ENCODE measurements around the gene KRTDAP.
A peak's percentile ranks its signal among the peaks of the same experiment; 100 is the strongest.
"Not testable (repeated sequence)": the region's sequence is repeated elsewhere in the genome, so short reads cannot be mapped to it uniquely, and the experiment has no call there.

Gene KRTDAP

GRCh38 chr19:35484252-35485036, 5.8 kb downstream of the KRTDAP start:
- no peak for DNase-seq (ENCODE audit: low read depth in 2 of 2)

GRCh38 chr19:35483089-35483488, 7.2 kb downstream of the KRTDAP start:
- DNase-seq (ENCODE audit: low read depth in 2 of 2): no peak

- DNase-seq (ENCODE audit: low read depth in 2 of 2): no peak
Measured at GRCh38 chr19:35478794-35479677, 11.2 kb downstream of the KRTDAP start.

- DNase-seq (ENCODE audit: low read depth in 2 of 2): peak in 1 of 2 donors; percentile 36
Measured at GRCh38 chr19:35476149-35476548, 14.1 kb downstream of the KRTDAP start.

- DNase-seq (ENCODE audit: low read depth in 2 of 2): not testable (repeated sequence)
Measured at GRCh38 chr19:35474594-35474993, 15.7 kb downstream of the KRTDAP start.

- DNase-seq (ENCODE audit: low read depth in 2 of 2): no peak
Measured at GRCh38 chr19:35474104-35474503, 16.2 kb downstream of the KRTDAP start.

- no peak for DNase-seq (ENCODE audit: low read depth in 2 of 2)
Measured at GRCh38 chr19:35471946-35472345, 18.3 kb downstream of the KRTDAP start.

GRCh38 chr19:35471075-35471474, 19.2 kb downstream of the KRTDAP start:
- DNase-seq (ENCODE audit: low read depth in 2 of 2): not testable (repeated sequence)

GRCh38 chr19:35470128-35470527, 20.1 kb downstream of the KRTDAP start:
- no peak for DNase-seq (ENCODE audit: low read depth in 2 of 2)

- DNase-seq (ENCODE audit: low read depth in 2 of 2): peak; percentile 43 to 47
Measured at GRCh38 chr19:35468637-35469036, 21.6 kb downstream of the KRTDAP start.

- no peak for DNase-seq (ENCODE audit: low read depth in 2 of 2)
Measured at GRCh38 chr19:35466259-35466658, 24.0 kb downstream of the KRTDAP start.

- DNase-seq (ENCODE audit: low read depth in 2 of 2): not testable (repeated sequence)
Measured at GRCh38 chr19:35462956-35463355, 27.3 kb downstream of the KRTDAP start.

GRCh38 chr19:35462476-35462953, 27.7 kb downstream of the KRTDAP start:
- DNase-seq (ENCODE audit: low read depth in 2 of 2): no peak

GRCh38 chr19:35461788-35462187, 28.5 kb downstream of the KRTDAP start:
- DNase-seq (ENCODE audit: low read depth in 2 of 2): not testable (repeated sequence)

- DNase-seq (ENCODE audit: low read depth in 2 of 2): no peak
Measured at GRCh38 chr19:35461060-35461459, 29.2 kb downstream of the KRTDAP start.

- no peak for DNase-seq (ENCODE audit: low read depth in 2 of 2)
Measured at GRCh38 chr19:35460608-35461007, 29.7 kb downstream of the KRTDAP start.

GRCh38 chr19:35459414-35460082, 30.7 kb downstream of the KRTDAP start:
- no peak for DNase-seq (ENCODE audit: low read depth in 2 of 2)

- no peak for DNase-seq (ENCODE audit: low read depth in 2 of 2)
Measured at GRCh38 chr19:35458731-35459391, 31.4 kb downstream of the KRTDAP start.

GRCh38 chr19:35458192-35458591, 32.1 kb downstream of the KRTDAP start:
- no peak for DNase-seq (ENCODE audit: low read depth in 2 of 2)

- no peak for DNase-seq (ENCODE audit: low read depth in 2 of 2)
Measured at GRCh38 chr19:35457173-35457572, 33.1 kb downstream of the KRTDAP start.

- no peak for DNase-seq (ENCODE audit: low read depth in 2 of 2)
Measured at GRCh38 chr19:35455616-35456201, 34.6 kb downstream of the KRTDAP start.

Measured in stimulated activated CD4-positive, alpha-beta T cell treated with anti-CD3 and anti-CD28 coated beads, Interleukin-4, amount 100 ng/mL, for 48 hours (primary cell).